T-helper 2 cell treated with Interferon-gamma antibody and Interleukin-4, amounts not matched to agents 100 ng/mL and 5 ng/mL, for 36 hours (primary cell): Measurements from ENCODE around the gene NSL1. TPM values are rescaled to one million over a fixed set of nuclear protein-coding genes. Genes with fewer than 3 reads are reported as not detected.
"Not testable (repeated sequence)": the region's sequence is repeated elsewhere in the genome, so short reads cannot be mapped to it uniquely, and the experiment has no call there.

Experiments
- intact Hi-C: fragments of 100-400 bp; cut with micrococcal nuclease; formaldehyde crosslinking; loops from one replicate; pipeline ENCODE4 v1.15.1; 2023
- total RNA-seq: library from RNA; stranded (reverse); gene quantifications from 2 replicates; pipeline ENCODE4 v1.2.3, GENCODE V29; 2022

Gene NSL1
- total RNA-seq, 1 donor from 2014 or later: 40.8 TPM

DNA sequence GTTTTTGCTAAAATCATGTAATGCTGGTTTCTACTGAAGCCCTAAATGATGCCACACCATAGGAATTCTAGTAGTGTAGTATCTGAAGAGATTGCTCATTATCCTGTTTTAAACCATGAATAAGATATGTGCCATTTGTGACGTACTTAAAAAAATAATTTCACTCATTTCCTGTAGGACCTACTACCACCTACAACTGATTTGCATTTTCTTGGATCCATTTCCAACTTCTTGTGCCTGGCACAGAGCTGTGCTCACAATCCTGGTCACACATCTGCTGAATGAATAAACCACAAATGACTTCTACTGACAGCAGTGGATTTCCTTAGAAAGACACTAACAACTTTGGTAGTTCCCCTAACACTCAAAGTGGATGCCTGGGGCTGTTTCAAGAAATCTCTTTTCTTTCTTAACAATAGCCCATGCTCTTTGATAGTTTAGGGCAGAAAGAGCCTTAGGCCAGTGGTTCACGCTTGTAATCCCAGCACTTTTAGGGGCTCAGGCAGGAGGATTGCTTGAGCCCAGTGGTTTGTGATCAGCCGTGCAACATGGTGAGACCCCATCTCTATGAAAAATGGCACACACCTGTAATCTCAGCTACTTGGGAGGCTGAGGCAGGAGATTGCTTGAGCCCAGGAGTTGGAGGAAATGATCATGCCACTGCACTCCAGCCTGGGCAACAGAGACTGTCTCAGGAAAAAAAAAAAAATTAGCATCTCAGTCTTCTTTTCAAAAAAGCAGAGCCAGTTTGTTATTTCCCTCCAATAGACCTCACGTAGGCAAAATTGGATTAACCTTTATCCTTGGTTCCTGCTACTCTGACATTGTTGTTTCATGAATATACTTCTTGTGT lies 78.9 kb downstream of the NSL1 start:
- intact Hi-C loops: no loop called here

DNA sequence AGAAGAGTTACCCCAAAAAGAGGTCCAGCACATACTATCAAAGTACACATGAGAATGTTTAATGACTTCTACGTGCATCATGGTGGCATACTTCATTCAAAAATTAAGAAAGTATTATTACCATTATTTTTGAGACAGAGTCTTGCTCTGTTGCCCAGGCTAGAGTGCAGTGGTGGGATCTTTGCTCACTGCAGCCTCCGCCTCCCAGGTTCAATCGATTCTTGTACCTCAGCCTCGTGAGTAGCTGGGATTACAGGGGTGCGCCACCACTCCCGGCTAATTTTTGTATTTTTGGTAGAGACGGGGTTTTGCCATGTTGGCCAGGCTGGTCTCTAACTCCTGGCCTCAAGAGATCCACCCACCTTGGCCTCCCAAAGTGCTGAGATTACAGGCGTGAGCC lies 79.6 kb downstream of the NSL1 start:
- intact Hi-C loops: not testable (repeated sequence)

DNA sequence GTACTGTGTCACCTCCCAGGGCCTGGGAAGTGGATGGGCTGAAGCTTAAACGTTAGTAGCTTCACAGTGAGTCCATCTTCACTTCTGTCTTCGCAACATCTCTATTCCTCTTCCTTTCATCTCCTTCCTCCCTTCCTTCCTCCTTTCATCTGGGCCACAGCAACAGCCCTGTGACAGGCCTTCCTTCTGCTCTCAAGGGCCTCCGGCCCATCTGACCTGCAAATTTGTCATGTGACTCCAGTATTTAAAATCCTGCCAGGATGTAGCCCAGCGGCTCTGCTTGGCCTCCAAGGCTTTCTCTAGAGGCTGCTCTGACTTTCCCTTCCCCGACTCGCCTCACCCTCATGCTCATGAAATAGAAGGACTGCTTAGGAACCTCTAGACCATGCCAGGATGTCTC lies 81.0 kb downstream of the NSL1 start:
- intact Hi-C loops: no loop called here

DNA sequence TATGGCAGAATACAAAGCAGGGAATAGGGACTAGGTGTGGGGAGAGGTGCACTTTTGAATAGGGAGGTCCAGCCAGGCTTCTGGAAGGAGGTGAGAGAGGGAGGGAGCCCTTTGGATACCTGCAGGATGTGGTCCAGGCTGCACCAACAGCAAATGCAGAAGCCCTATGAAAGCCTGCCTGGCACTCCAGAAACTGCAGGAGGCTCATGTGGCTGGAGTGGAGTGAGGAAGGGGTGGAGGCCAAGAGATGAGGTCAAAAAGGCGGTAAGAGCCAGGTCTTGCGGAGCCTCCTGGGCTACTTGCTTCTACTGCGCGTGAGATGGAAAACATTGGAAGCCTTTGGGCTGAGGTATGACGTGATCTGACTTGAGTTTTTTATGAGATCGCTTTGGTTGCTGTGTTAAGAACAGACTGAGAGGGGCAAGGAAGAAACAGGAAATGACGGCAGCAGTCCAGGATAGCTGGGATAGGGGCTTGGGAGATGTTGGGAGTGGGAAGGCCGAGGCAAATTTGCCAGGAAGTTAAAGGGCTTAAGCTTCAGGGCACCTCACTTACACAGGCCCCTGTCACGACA lies 87.5 kb downstream of the NSL1 start:
- intact Hi-C loops: loop anchor here (5.0 kb wide), 1 partner anchor 48 kb away; no protein-coding TSS in a partner anchor

DNA sequence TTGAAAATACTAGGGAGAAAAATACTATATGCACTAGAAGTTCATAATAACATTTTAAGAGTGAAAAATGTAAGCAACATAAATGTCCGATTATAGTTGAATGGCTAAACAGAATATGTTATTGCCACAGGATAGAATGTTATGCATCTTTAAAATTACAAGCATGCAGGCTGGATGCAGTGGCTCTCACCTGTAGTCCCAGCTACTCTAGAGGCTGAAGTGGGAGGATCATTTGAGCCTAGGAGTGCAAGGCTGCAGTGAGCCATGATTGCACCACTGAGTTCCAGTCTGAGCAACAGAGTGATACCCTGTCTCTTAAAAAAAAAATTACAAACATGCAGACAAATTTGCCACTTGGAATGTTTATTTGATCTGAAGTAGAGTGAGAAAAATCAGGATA lies 88.9 kb downstream of the NSL1 start:
- intact Hi-C loops: loop anchor here (5.0 kb wide), 1 partner anchor 50 kb away; no protein-coding TSS in a partner anchor

DNA sequence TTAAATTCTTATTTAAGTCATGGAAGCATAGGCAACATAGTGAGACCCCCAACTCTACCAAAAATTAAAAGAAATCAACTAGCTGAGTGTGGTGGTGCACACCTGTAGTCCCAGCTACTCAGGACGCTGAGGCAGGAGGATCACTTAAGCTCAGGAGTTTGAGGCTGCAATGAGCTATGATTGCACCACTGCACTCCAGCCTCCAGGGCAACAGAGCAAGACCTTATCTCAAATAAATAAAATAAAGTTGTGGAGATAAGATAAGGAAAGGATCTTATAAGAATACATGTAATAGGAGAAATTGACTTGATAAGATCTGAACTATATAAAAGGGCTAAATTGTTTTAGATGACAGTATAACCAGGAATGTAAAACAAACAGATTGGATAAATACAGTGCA lies 89.7 kb downstream of the NSL1 start:
- intact Hi-C loops: loop anchor here (2.0 to 5.0 kb wide), 2 partner anchors 19 to 50 kb away; no protein-coding TSS in a partner anchor

DNA sequence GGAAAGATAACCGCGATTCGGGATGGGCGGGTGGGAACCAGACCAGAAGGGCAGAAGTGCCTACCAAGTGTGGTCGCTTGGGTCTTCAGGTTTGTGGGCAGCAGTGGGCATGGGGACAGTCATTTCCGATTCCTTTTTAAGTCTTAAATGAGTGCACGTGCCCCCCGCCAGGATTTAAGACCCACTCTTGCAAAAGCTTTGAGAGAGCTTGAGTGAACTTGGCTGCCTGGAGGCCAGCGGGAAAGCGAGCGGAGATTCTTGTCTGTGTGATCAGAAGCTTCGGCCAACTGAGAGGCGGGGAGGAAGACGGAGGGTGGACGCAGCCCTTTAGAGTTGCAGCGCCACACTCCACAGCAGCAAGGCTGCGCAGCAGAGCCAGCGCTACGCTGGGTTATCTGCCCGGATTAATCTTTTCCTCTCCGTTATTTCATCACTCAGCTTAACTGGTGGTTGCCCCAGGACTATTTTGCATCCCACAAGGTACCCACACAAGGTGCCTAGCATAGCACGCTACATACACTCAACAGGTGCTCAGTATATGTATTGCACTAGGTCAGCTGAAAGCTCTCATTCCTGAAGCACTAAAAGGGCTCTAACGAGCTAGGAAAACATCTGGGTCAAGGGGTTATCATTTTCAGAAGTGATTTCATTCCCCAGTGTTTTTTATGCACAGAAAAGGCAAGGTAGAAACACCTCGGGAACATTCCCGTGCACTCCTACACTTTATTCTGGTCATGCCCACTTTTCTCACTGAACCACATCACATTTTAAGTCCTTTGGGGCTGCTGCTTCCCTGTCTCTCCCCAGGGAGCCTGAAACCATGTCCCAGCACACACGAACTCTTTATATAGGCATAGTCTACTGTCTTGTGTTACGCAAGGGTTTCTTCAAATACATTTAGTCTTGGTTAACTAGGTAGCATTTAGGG lies 90.4 kb downstream of the NSL1 start:
- intact Hi-C loops: loop anchor here (2.0 to 5.0 kb wide), 2 partner anchors 20 to 51 kb away; no protein-coding TSS in a partner anchor

DNA sequence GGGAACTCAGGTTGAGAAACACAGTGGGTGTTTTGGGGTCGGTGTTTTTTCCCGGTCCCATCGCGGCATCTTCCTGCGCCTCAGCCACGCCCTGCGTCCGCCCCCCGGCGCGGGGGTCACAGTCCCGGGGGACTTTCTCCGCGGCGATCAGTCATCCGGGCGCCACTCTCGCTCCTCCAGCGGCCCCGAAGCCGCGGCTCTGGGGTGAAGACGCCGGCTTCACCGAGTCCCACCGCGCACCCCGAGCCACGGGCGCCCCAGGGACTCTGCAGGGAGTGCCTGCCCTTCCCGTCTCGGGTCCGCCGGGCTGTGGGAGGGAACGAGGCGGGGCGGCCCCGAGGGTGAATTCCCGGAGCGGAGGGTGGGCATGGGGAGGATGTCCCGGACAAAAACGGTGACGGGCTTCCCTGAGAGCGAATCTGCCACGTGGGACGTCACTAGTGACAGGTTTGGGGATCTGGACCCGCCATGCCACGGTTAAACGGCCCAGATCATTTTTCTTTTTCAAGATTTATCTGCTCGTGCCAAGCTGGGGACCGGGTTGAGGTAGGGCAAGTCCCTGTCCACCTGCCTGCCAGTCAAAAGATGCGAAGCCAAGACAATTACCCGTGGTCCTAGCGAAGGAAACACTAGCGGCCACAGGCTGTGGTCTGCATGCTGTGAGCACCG lies 91.2 kb downstream of the NSL1 start:
- intact Hi-C loops: loop anchor here (2.0 to 5.0 kb wide), 2 partner anchors 20 to 52 kb away; no protein-coding TSS in a partner anchor

DNA sequence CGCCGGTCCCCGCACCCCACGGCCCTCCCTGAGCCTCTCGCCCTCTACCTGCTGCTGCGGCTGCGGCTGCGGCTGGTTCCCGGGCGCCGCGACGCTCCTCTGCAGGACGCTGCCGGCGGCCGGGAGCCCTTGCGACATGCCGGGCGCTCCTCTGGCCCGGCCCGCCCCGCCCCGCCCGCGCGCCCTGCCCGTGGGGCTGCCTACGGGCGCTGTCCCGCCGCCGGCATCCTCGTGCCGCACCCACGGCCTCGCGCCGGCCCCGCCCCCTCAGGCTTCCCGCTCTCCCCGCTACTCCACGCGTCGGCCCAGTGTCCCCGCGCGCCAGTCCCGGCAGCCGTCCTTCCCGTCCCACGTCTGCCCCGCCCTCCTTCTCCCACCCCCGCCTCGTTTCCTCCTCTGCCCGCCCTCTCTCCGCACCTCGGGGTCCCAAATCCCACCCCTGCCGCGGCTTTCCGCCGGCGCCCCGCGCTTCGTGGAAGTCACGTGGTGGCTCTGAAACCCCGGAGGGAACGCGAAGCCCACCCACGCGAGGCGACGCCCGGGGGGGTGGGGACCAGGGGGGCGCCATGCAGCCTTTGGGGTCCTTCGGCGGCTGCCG lies 91.9 kb downstream of the NSL1 start, which contains the start of gene BATF3:
Gene BATF3, minus strand, starts transcription at position 216 of the 598 bp plus-strand sequence. Its CDS starts 78 bp downstream, at position 138.
- intact Hi-C loops: loop anchor here (1.0 to 5.0 kb wide), 6 partner anchors 21 to 159 kb away; partner anchors contain the start of genes ATF3 and FLVCR1

DNA sequence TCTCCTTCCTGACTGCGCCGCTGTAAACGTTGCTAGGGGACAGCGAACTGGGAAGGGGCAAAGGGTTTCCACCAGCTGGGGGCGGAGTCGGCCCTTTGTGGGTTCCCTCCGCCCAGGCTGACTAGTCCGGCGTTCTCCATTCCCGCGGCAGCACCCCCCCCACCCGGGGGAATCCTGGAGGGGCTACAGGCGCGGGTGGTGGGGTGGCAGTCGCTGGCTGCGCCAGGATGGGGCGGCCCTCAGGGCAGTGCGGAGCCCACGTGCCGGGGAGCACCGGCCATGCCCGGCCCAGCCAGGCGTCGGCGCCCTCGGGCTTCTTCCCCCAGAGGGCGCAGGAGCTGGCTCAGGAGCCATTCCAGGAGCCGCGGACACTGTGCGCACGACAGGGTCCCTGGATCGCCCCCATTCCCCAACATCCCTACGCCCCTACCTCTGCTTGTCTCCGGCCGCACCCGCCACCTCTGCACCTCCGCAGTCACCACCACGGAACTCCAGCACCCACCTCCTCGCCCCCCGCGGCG lies 92.4 kb downstream of the NSL1 start:
- intact Hi-C loops: loop anchor here (1.0 to 2.0 kb wide), 4 partner anchors 34 to 160 kb away; partner anchors contain the start of genes ATF3 and FLVCR1

DNA sequence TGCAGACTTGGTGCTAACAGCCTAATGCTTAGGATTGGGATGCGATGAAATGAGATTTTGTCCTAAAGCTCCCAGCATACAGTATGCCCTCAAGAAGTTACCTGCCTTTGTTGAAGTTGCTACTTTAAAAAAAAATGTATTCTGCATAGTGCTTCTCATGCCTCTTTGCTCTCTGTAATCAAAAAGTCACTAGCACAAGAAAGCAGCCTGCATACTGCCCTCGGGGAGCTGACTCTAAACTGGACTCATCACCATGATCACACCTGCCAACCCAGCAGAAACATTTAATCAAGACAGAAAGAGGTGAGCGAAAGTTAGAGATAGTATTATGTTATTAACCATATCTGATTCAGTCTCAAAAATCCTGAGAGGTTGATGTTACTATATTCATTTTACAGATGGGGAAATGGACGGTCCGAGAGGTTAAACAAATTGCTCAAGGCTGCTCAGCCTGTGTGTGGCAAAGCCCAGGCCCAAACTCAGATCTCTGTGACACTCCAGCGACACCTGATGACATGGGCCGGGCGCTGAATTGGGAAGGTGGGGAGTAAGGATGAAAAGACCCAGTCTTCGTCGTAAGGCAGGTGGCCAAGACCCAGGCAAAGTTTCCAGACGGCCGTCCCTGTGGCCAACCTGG lies 93.0 kb downstream of the NSL1 start:
- intact Hi-C loops: loop anchor here (1.0 to 2.0 kb wide), 4 partner anchors 33 to 160 kb away; partner anchors contain the start of genes ATF3 and FLVCR1

DNA sequence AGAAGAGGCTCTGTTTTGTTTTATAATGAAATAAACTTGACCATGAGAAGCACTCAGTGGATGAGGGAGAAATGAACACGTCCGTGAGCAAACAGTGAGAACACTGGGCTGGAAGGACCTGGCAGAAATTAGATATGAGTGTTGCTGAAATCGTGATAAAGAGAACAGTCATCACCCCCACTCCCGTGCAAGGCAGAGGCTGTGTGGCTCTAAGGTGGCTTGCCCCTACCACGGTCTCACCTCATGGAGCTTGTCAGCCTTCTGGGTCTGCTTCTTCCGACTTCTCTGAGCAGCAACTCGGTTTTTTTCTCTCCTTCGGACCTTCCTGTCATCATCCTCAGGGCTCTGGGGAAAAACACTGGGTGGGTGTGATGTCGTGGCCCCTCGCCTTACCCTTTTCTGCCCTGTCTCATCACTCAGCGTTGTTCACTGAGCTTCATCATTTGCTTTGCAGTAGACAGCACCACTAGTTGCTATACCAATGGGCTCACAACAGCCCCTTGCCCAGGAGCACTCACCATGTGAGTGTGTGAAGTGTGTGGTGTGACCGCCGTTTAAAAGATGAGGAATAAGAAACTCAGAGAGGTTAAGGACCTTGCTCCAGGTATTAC lies 94.8 kb downstream of the NSL1 start:
- intact Hi-C loops: no loop called here

DNA sequence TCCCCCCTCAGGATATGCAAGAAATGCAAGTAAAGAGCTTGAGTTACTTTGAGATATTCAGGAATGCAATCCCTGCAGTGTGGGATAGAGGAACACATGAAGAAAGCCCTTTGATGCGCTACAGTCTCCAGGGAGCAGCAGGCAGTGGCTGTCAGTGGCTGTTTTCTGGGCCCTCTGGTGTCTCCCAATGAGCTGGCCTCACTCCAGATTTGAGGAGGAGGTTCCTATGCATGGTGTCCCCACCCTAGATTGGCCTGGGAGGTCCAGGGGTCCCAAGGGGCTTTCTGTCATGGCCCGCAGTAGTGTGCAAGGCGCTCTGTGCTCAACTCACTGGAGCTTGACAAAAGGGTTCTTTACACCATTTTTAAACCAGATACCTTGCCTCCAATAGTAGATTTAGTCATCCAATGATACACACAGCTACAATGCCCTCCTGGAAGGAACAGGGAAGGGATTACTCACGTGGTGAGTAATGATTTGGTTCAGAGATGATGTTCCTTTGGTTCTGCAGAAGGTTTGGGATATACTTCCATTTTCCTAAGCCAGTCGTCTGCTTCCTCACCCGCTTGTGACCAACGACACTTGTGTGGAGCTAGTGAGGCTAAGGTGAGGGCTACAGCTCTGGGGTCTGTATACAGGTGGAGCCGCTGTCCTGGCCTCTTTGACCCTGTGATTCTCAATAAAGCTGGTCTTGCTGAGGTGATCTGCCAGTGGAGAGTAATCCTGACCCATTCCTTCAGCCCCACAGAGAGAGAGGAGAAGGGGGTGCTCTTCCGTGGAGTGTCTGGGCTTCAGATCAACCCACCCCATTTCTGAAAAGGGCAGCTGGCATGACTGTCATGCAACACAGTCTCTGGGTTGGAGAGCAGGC lies 98.6 kb downstream of the NSL1 start:
- intact Hi-C loops: no loop called here

DNA sequence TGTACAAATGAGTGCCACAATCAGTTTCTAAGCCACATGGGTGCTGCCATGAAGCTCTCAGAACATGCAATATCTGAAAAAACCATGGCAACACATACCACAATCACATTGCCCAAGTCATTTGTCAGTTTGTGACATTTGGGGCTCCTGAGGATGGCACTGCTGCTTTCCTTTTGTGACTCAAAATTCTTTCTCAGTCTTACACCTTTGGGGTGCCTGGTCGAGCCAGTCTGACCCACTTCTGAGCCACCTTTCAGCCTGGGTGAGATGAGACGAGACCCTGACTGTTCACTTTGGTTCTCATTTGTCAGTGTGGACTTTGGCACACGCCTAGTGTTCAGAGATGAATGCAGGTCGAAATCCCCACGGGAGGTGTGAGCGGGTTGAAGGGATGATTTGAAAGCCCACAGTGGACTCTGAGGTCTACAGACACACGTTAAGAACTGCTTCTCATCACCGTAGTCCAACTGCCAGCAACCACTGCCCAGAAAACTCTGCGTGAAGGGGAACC lies 100.0 kb downstream of the NSL1 start:
- intact Hi-C loops: no loop called here

DNA sequence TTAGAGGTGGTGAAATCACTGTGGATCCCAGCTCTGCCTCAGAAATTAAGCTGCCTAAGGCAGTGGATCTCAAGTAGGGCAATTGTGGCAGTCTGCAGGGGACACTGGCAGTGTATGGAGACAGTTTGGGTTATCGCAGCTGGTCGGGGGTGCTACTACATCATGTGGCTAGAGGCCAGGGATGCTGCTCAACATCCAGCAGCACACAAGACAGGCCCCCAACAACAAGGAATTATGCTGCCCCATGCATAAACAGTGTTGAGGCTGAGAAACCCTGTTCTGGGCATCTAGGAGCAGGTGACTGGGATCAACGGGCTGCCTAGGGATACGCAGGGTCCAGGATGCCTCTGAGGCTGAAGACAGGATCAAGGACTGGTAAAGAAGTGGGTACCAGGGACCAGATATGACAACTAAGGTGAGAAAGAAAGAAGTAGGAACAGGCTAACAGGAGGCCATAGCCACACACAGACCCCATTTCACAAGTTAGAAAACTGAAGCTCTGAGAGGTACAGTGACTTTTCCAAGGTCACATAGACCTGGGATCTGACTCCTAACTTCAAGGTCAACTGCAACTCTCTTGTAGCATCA lies 100.7 kb downstream of the NSL1 start:
- intact Hi-C loops: no loop called here

DNA sequence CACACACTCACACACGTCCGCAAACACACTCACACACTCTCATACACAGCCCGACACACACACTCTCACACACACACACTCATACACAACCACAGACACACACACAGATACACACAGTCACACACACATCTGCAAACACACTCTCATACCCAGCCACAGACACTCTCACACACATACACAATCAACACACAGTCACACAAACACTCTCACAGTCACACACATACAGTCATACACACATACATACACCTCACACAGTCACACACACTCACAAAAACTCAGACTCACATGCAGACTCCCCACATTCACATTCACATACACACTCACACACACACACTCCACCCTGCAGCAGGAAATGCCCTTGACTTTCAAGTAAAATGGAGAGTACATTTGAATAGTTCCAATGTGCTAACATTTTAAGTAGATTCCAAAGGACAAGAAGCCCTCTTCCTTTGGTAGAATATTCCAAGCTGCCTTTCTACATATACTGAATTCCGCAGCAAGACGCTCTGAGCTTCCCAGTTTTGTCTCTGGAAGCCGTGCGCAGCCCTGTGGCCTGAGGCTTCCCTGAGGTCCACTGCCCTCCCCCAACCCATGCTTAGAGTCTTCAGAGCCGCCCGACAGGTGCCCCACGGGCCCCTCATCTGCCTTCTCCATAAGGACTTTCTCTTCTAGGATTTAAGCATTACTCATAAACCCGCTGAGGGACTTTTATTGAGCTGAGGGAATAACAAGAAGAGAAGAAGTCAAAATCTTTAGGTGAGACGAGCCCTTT lies 101.6 kb downstream of the NSL1 start:
- intact Hi-C loops: no loop called here
